BE2C (cell line): ENCODE results near the gene COL19A1.

Experiments used
- DNase-seq: peaks from one replicate; pipeline ENCODE4 v3.0.0-alpha.2; 2020
- H3K27me3 ChIP-seq: fragments of 250-450 bp; sonication (Bioruptor Pico); 2 replicates; pipeline ENCODE4 v1.5.1; 2020; ENCODE audit warnings: mild to moderate bottlenecking
- H3K36me3 ChIP-seq: fragments of 250-450 bp; sonication (Bioruptor Pico); 2 replicates; pipeline ENCODE4 v1.5.1; 2020; ENCODE audit warnings: mild to moderate bottlenecking
- H3K4me1 ChIP-seq: fragments of 250-450 bp; sonication (Bioruptor Pico); 2 replicates; pipeline ENCODE4 v1.5.1; 2020
- H3K4me3 ChIP-seq: 2 replicates; pipeline ENCODE4 v1.5.1; 2011; ENCODE audit warnings: low read depth, low read length
- H3K9me3 ChIP-seq: fragments of 250-450 bp; sonication (Bioruptor Pico); 2 replicates; pipeline ENCODE4 v1.5.1; 2020
- CTCF ChIP-seq: IDR thresholded peaks from 2 replicates; pipeline ENCODE4 v1.5.1; 2012; ENCODE audit warnings: mild to moderate bottlenecking, low read depth, low read length

Gene COL19A1

GRCh38 chr6:70221025-70221714, 354.8 kb downstream of the COL19A1 start:
- no peaks in the 10 kb centered on the region for H3K36me3 ChIP-seq
- peaks cover 32% of the 10 kb centered on the region for H3K27me3 ChIP-seq
- H3K9me3 ChIP-seq = no peaks in the 10 kb centered on the region
- peak; percentile 33 for DNase-seq
- TF ChIP-seq CTCF = peak; percentile 73
- H3K4me3 ChIP-seq = no peak overlapping the region
- H3K4me1 ChIP-seq = no peaks in the 10 kb centered on the region

GRCh38 chr6:70221715-70222438, 355.5 kb downstream of the COL19A1 start:
- Histone ChIP-seq H3K36me3 (no peaks in the 10 kb centered on the region), H3K27me3 (peaks cover 25% of the 10 kb centered on the region), H3K9me3 (no peaks in the 10 kb centered on the region), H3K4me3 (no peak overlapping the region), H3K4me1 (no peaks in the 10 kb centered on the region)
- no peak for TF ChIP-seq CTCF
- DNase-seq = no peak

- TF ChIP-seq CTCF = no peak
- Histone ChIP-seq H3K9me3 (no peaks in the 10 kb centered on the region), H3K4me3 (no peak overlapping the region), H3K36me3 (no peaks in the 10 kb centered on the region), H3K27me3 (peaks cover 24% of the 10 kb centered on the region), H3K4me1 (no peaks in the 10 kb centered on the region)
- DNase-seq = no peak
Observed at GRCh38 chr6:70222439-70222749, 356.0 kb downstream of the COL19A1 start.

GRCh38 chr6:70225055-70225454, 358.7 kb downstream of the COL19A1 start:
- no peaks in the 10 kb centered on the region for H3K9me3 ChIP-seq
- H3K4me1 ChIP-seq = no peaks in the 10 kb centered on the region
- no peak for TF ChIP-seq CTCF
- no peak for DNase-seq
- peaks cover 30% of the 10 kb centered on the region for H3K27me3 ChIP-seq
- no peak overlapping the region for H3K4me3 ChIP-seq
- H3K36me3 ChIP-seq = no peaks in the 10 kb centered on the region

GRCh38 chr6:70231311-70231710, 365.0 kb downstream of the COL19A1 start:
- no peak for TF ChIP-seq CTCF
- Histone ChIP-seq H3K4me3 (no peak overlapping the region), H3K4me1 (no peaks in the 10 kb centered on the region), H3K9me3 (no peaks in the 10 kb centered on the region), H3K27me3 (peaks cover 25% of the 10 kb centered on the region), H3K36me3 (no peaks in the 10 kb centered on the region)
- no peak for DNase-seq

GRCh38 chr6:70234561-70235236, 368.3 kb downstream of the COL19A1 start:
- H3K36me3 ChIP-seq = no peaks in the 10 kb centered on the region
- TF ChIP-seq CTCF = no peak
- no peak for DNase-seq
- H3K27me3 ChIP-seq = peaks cover 48% of the 10 kb centered on the region
- H3K4me1 ChIP-seq = no peaks in the 10 kb centered on the region
- H3K9me3 ChIP-seq = no peaks in the 10 kb centered on the region
- H3K4me3 ChIP-seq = no peak overlapping the region
